ENCODE measurements around the gene GRN.

- TF ChIP-seq CTCF (IDR thresholded peaks at IDR 0.05; ENCODE audit: extremely low read depth in 1 of 2, insufficient read depth in 1 of 2, low read depth in 1 of 2, low read length in 2 of 2) (no peak), EZH2 (IDR thresholded peaks at IDR 0.05; ENCODE audit: borderline replicate concordance, low read depth, low read length, severe bottlenecking) (no peak), POLR2A (IDR thresholded peaks at IDR 0.05; ENCODE audit: low read depth, low read length) (no peak), MAX (IDR thresholded peaks at IDR 0.05; ENCODE audit: insufficient read depth, insufficient read length) (no peak), POLR2AphosphoS5 (IDR thresholded peaks at IDR 0.05; ENCODE audit: insufficient read depth, low read depth, low read length) (no peak), MYC (IDR thresholded peaks at IDR 0.05; ENCODE audit: low read depth, low read length) (no peak)
Measured at GRCh38 chr17:44360826-44361225, 15.7 kb downstream of the GRN start.

Data from endothelial cell of umbilical vein (primary cell).